GM12878 (cell line): ENCODE measurements around the gene CCDC137. TPM values are rescaled to one million over a fixed set of nuclear protein-coding genes. Genes with fewer than 3 reads are reported as not detected.

Source experiments
- ATAC-seq: fragments of 200-7000 bp; cut with Tn5 transposase; 3 replicates; pipeline ENCODE4 v1.9.1; 2020; ENCODE audit warnings: mild to moderate bottlenecking, moderate library complexity
- BruUV-seq: library from RNA; stranded (reverse); fragments of 400-500 nt; replicated peaks from 2 replicates; lab custom pipeline; 2021; lab: Mats Ljungman, UMichigan
- CTCF ChIA-PET: fragments of 300-600 bp; sonication (Branson Sonifier 250); formaldehyde crosslinking; extraction: SDS; loops from one replicate; lab custom pipeline; 2021; ENCODE audit warnings: inconsistent platforms; lab: Yijun Ruan, JAX
- POLR2A ChIA-PET: fragments of 350-600 bp; formaldehyde crosslinking; extraction: SDS; loops from one replicate; lab custom pipeline; 2021; ENCODE audit warnings: inconsistent platforms; lab: Charles Lee
- RAD21 ChIA-PET: fragments of 300-600 bp; sonication (Branson Sonifier 250); formaldehyde crosslinking; loops from one replicate; lab custom pipeline; 2023; ENCODE audit warnings: antibody characterized with exemption; ENCODE audit not compliant: unreplicated experiment; lab: Charles Lee
- SMC1A ChIA-PET: fragments of 300-600 bp; sonication (Branson Sonifier 250); formaldehyde crosslinking; loops from one replicate; lab custom pipeline; 2023; ENCODE audit not compliant: unreplicated experiment, uncharacterized antibody; lab: Charles Lee
- DNase-seq: peaks from one replicate; pipeline ENCODE4 v3.0.0-alpha.2; 2011; ENCODE audit warnings: low read depth, low spot score
- FAIRE-seq: peaks from 3 replicates; lab custom pipeline; 2011; peaks lifted over from hg19 to GRCh38; lab: Jason Lieb, UNC
- H2AFZ ChIP-seq: 2 replicates; pipeline ENCODE4 v1.6.0; 2011; ENCODE audit warnings: low read depth, low read length, control low read depth; ENCODE audit not compliant: control insufficient read depth
- H3K27ac ChIP-seq: 2 replicates; pipeline ENCODE4 v1.5.1; 2011; ENCODE audit warnings: control low read depth; ENCODE audit not compliant: control insufficient read depth, insufficient read depth
- H3K27me3 ChIP-seq, 2 experiments: replicated peaks in 1 of 2; 2 replicates each; pipeline versions ENCODE4 v1.6.0 to v1.6.1; 2011; ENCODE audit warnings: low read length in 1 of 2; ENCODE audit not compliant: control insufficient read depth in 2 of 2, insufficient read depth in 2 of 2
- H3K36me3 ChIP-seq, 2 experiments: 2 replicates each; pipeline ENCODE4 v1.5.1; 2011; ENCODE audit warnings: low read length in 1 of 2; ENCODE audit not compliant: control insufficient read depth in 2 of 2, insufficient read depth in 2 of 2
- H3K4me1 ChIP-seq: 2 replicates; pipeline ENCODE4 v1.6.1; 2011; ENCODE audit warnings: mild to moderate bottlenecking, low read length, moderate library complexity, mixed read lengths; ENCODE audit not compliant: control insufficient read depth, insufficient read depth
- H3K4me2 ChIP-seq: 2 replicates; pipeline ENCODE4 v1.6.0; 2011; ENCODE audit warnings: control low read depth; ENCODE audit not compliant: control insufficient read depth, insufficient read depth
- H3K4me3 ChIP-seq: fragments of 200-600 bp; sonication (generic); 2 replicates; pipeline ENCODE4 v1.5.1; 2016
- H3K79me2 ChIP-seq: 2 replicates; pipeline ENCODE4 v1.6.0; 2011; ENCODE audit warnings: low read length; ENCODE audit not compliant: control insufficient read depth, insufficient read depth
- H3K9ac ChIP-seq: 2 replicates; pipeline ENCODE4 v1.8.0; 2011; ENCODE audit warnings: low read length, control low read depth, mixed read lengths; ENCODE audit not compliant: control insufficient read depth, insufficient read depth
- H3K9me3 ChIP-seq: replicated peaks from 3 replicates; pipeline ENCODE4 v1.5.1; 2011; ENCODE audit warnings: mild to moderate bottlenecking, low read length; ENCODE audit not compliant: control insufficient read depth, insufficient read depth
- H4K20me1 ChIP-seq: 2 replicates; pipeline ENCODE4 v1.6.0; 2011; ENCODE audit not compliant: control insufficient read depth, insufficient read depth
- BHLHE40 ChIP-seq, 2 experiments: fragments of 450-650 bp in 1 of 2; IDR thresholded peaks; 2 replicates each; pipeline ENCODE4 v1.6.1; 2011 to 2017; ENCODE audit warnings: low read depth in 2 of 2, borderline replicate concordance in 1 of 2, improper control_type of control experiment in 1 of 2, low read length in 1 of 2, mild to moderate bottlenecking in 1 of 2
- BMI1 ChIP-seq: fragments of 450-650 bp; IDR thresholded peaks from 2 replicates; pipeline ENCODE4 v1.6.1; 2016; ENCODE audit warnings: mild to moderate bottlenecking, moderate library complexity, borderline replicate concordance
- EZH2 ChIP-seq: IDR thresholded peaks from 2 replicates; pipeline ENCODE4 v1.6.1; 2012; ENCODE audit warnings: low read depth, mild to moderate bottlenecking, control low read depth, inconsistent platforms, low read length, borderline replicate concordance; ENCODE audit not compliant: control insufficient read depth
- FOXM1 ChIP-seq: IDR thresholded peaks from 2 replicates; pipeline ENCODE4 v1.6.1; 2012; ENCODE audit warnings: low read depth, mild to moderate bottlenecking, inconsistent platforms, low read length, moderate library complexity
- NRF1 ChIP-seq: conservative IDR thresholded peaks from 2 replicates; pipeline ENCODE4 v1.6.1; 2011; ENCODE audit warnings: mild to moderate bottlenecking, low read depth, low read length, improper control_type of control experiment
- PAX8 ChIP-seq: fragments of 450-650 bp; IDR thresholded peaks from 2 replicates; pipeline ENCODE4 v1.6.1; 2017; ENCODE audit warnings: mild to moderate bottlenecking, moderate library complexity
- POLR2A ChIP-seq: IDR thresholded peaks from 2 replicates; pipeline ENCODE4 v1.6.1; 2011; ENCODE audit warnings: low read depth, mild to moderate bottlenecking, low read length
- RCOR1 ChIP-seq: conservative IDR thresholded peaks from 2 replicates; pipeline ENCODE4 v1.6.1; 2012; ENCODE audit warnings: low read depth, low read length, improper control_type of control experiment
- SP1 ChIP-seq: IDR thresholded peaks from one replicate; pipeline ENCODE4 v1.6.1; 2011; ENCODE audit warnings: low read depth, low read length
- SPI1 ChIP-seq: IDR thresholded peaks from 2 replicates; pipeline ENCODE4 v1.6.1; 2011; ENCODE audit warnings: low read depth, mild to moderate bottlenecking, low read length, moderate library complexity, borderline replicate concordance; ENCODE audit not compliant: insufficient read depth
- TCF3 ChIP-seq: IDR thresholded peaks from 2 replicates; pipeline ENCODE4 v1.6.1; 2012; ENCODE audit warnings: low read depth, mild to moderate bottlenecking, low read length, borderline replicate concordance; ENCODE audit not compliant: insufficient read depth
- USF1 ChIP-seq: IDR thresholded peaks from 2 replicates; pipeline ENCODE4 v1.6.1; 2011; ENCODE audit warnings: borderline replicate concordance, low read depth, mild to moderate bottlenecking, moderate library complexity, mixed read lengths, low read length; ENCODE audit not compliant: insufficient read depth; ENCODE audit errors: extremely low read length
- WGBS: methylation state at CpG from one replicate; pipeline ENCODE4 v1.1.6; 2016; ENCODE audit warnings: low lambda C conversion rate; ENCODE audit not compliant: insufficient replicate concordance, insufficient coverage; ENCODE audit errors: missing lambda C conversion rate; 5-methylcytosine and 5-hydroxymethylcytosine counted together
- in situ Hi-C: fragments of 300-500 bp; cut with MboI; formaldehyde crosslinking; loops from 9 replicates; pipeline ENCODE4 v1.14.3; 2018; ENCODE audit warnings: mixed read lengths
- intact Hi-C: fragments of 100-400 bp; cut with micrococcal nuclease; formaldehyde crosslinking; loops from one replicate; pipeline ENCODE4 v1.14.2; 2022; ENCODE audit not compliant: unreplicated experiment
- polyA plus RNA-seq, 11 experiments: library from polyadenylated mRNA; depleted of rRNA in 4 of 11; unstranded in 6 of 11; stranded (reverse) in 5 of 11; fragments of >200 nt; fragmentation: Nextera tagmentation in 4 of 11; fragmentation: Illumina TruSeq in 1 of 11; extraction: Ambion mirVana in 4 of 11; extraction: Trizol in 1 of 11; gene quantifications; 1 replicate in 1 of 11; 2 replicates in 10 of 11; pipeline versions ENCODE4 v1.2.1 to v1.2.3, GENCODE V29; 2011 to 2016; ENCODE audit warnings: inconsistent platforms in 2 of 11, missing spikeins in 2 of 11, low read depth in 1 of 11
- total RNA-seq, 4 experiments: library from RNA; depleted of rRNA in 3 of 4; stranded (reverse); fragments of >200 nt in 3 of 4; fragmentation: Illumina TruSeq in 1 of 4; extraction: Trizol in 1 of 4; gene quantifications; 2 replicates each; pipeline versions ENCODE4 v1.2.1 to v1.2.3, GENCODE V29; 2013 to 2021
- TF ChIP-seq, protein P1 (sequence below): IDR thresholded peaks from 2 replicates; pipeline ENCODE4 v1.6.1; 2012; ENCODE audit warnings: mild to moderate bottlenecking, low read depth, low read length

CCDC137 gene
- total and polyA plus RNA-seq, 10 of the 15 experiments (the other 5 are each of a cell fraction or from before 2014, with no cell fraction given): 2.2 to 45.4 (median 22.1) TPM

DNA sequence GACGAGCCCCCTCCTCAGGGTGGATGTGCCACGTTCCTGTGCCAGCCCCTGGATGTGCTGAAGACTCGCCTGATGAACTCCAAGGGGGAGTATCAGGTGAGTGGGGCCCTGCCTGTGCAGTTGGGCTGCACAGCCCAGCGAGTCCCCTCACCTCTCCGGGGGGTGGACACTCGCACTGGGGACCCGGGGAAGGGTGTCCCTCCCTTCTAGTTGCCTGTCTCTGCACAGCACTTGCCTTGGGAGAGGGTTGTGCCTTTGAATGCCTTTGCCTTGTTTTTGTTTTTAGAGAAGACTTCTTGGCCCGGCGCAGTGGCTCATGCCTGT lies 51.2 kb downstream of the CCDC137 start:
- no peak overlapping the region for H3K9ac ChIP-seq
- WGBS: 81% methylated on average over 9 of the region's 9 CpGs
- intact Hi-C loops: no loop called here
- no peak for DNase-seq
- no TSS peak for BruUV-seq
- CTCF ChIA-PET: no interaction called here
- no peak overlapping the region for H3K27ac ChIP-seq
- peaks cover 0 to 4% of the 10 kb centered on the region in 2 experiments; a peak in 2 of 4 replicates for H3K36me3 ChIP-seq
- H3K4me3 ChIP-seq: no peak overlapping the region
- H4K20me1 ChIP-seq: no peaks in the 10 kb centered on the region
- H2AFZ ChIP-seq: no peak overlapping the region
- POLR2A ChIA-PET: no interaction called here
- SMC1A ChIA-PET: no interaction called here
- peaks cover 13% of the 10 kb centered on the region for H3K79me2 ChIP-seq
- H3K9me3 ChIP-seq: no peaks in the 10 kb centered on the region
- no peak for FAIRE-seq
- no peaks in the 10 kb centered on the region for H3K27me3 ChIP-seq
- 0 out of 2 replicates have a peak, but pooled peaks cover 4% of the 10 kb centered on the region for H3K4me1 ChIP-seq
- no peak for ATAC-seq
- TF ChIP-seq SPI1 (no peak), BMI1 (no peak), FOXM1 (no peak), PAX8 (no peak), USF1 (no peak), TCF3 (no peak), POLR2A (no peak), EZH2 (no peak), NRF1 (no peak), SP1 (no peak), BHLHE40 (IDR thresholded peaks at IDR 0.05; ENCODE audit: borderline replicate concordance in 1 of 2, low read depth in 2 of 2, low read length in 1 of 2) (no peak), RCOR1 (no peak)
- TF ChIP-seq, protein P1, sequence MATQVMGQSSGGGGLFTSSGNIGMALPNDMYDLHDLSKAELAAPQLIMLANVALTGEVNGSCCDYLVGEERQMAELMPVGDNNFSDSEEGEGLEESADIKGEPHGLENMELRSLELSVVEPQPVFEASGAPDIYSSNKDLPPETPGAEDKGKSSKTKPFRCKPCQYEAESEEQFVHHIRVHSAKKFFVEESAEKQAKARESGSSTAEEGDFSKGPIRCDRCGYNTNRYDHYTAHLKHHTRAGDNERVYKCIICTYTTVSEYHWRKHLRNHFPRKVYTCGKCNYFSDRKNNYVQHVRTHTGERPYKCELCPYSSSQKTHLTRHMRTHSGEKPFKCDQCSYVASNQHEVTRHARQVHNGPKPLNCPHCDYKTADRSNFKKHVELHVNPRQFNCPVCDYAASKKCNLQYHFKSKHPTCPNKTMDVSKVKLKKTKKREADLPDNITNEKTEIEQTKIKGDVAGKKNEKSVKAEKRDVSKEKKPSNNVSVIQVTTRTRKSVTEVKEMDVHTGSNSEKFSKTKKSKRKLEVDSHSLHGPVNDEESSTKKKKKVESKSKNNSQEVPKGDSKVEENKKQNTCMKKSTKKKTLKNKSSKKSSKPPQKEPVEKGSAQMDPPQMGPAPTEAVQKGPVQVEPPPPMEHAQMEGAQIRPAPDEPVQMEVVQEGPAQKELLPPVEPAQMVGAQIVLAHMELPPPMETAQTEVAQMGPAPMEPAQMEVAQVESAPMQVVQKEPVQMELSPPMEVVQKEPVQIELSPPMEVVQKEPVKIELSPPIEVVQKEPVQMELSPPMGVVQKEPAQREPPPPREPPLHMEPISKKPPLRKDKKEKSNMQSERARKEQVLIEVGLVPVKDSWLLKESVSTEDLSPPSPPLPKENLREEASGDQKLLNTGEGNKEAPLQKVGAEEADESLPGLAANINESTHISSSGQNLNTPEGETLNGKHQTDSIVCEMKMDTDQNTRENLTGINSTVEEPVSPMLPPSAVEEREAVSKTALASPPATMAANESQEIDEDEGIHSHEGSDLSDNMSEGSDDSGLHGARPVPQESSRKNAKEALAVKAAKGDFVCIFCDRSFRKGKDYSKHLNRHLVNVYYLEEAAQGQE: no peak
- in situ Hi-C loops: loop anchor here (5.0 kb wide), 1 partner anchor 105 kb away; no protein-coding TSS in a partner anchor
- RAD21 ChIA-PET: no interaction called here
- H3K4me2 ChIP-seq: no peak overlapping the region
